ENCODE data around the gene RGS9BP.

DNA sequence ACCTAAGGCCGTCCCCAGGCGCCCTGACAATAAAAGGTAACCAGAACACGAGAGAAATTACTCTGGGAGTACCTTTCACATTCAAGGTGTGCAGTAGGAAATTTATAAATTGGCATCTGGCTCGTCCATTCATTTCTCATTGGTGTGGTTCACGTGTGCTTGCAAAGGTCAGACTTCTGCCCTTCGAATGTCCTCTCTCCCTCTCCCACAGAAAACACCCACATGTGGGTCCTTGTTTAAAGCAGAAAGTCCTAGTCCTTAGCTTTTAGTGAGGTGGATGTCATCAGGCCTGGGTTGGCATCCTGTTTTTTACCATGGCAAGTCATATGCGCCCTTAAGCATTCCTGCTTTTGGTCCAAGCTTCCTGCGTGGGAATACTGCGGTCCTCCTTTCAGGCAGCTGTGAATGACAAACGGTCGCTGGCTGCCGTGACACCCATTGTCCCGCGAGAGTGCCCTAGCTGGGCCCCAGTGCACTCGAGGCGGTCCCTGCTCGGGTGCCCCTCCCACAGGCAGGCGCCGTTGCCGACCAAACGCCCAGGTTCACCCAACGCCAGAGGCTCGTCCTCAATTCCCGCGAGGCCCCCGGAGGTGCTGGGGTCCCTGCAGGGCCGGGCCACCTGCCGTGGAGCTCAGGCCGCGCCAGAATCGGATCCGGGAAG lies 15.8 kb downstream of the RGS9BP start, which contains the start of gene NUDT19:
- TF ChIP-seq, protein P1, sequence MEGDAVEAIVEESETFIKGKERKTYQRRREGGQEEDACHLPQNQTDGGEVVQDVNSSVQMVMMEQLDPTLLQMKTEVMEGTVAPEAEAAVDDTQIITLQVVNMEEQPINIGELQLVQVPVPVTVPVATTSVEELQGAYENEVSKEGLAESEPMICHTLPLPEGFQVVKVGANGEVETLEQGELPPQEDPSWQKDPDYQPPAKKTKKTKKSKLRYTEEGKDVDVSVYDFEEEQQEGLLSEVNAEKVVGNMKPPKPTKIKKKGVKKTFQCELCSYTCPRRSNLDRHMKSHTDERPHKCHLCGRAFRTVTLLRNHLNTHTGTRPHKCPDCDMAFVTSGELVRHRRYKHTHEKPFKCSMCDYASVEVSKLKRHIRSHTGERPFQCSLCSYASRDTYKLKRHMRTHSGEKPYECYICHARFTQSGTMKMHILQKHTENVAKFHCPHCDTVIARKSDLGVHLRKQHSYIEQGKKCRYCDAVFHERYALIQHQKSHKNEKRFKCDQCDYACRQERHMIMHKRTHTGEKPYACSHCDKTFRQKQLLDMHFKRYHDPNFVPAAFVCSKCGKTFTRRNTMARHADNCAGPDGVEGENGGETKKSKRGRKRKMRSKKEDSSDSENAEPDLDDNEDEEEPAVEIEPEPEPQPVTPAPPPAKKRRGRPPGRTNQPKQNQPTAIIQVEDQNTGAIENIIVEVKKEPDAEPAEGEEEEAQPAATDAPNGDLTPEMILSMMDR (conservative IDR thresholded peaks at IDR 0.05; ENCODE audit: low read length): no peak
- no peak for TF ChIP-seq EZH2phosphoT487 (IDR thresholded peaks at IDR 0.05; ENCODE audit: borderline replicate concordance, low read depth, low read length)

Measured in OCI-LY7 (cell line).